HCT116 (cell line): ENCODE data around the gene RANBP17. TPM values are rescaled to one million over a fixed set of nuclear protein-coding genes. Genes with fewer than 3 reads are reported as not detected.

ENCODE experiments used
- ATAC-seq: fragments of 200-7000 bp; cut with Tn5 transposase; 2 replicates; pipeline ENCODE4 v1.9.1; 2020; ENCODE audit warnings: mild to moderate bottlenecking, moderate library complexity
- BruUV-seq: library from RNA; stranded (reverse); fragments of 400-500 nt; replicated peaks from 2 replicates; lab custom pipeline; 2021; lab: Mats Ljungman, UMichigan
- CTCF ChIA-PET: fragments of 300-600 bp; sonication (Branson Sonifier 250); formaldehyde crosslinking; loops from one replicate; lab custom pipeline; 2021; ENCODE audit warnings: antibody characterized with exemption; lab: Charles Lee
- POLR2A ChIA-PET: fragments of 300-600, 350-600 bp; sonication (Branson Sonifier 250); formaldehyde crosslinking; loops from one replicate; lab custom pipeline; 2021; ENCODE audit warnings: antibody characterized with exemption; lab: Charles Lee
- RAD21 ChIA-PET, 2 experiments: fragments of 300-600 bp; sonication (Branson Sonifier 250); formaldehyde crosslinking; loops; one replicate each; lab custom pipeline; 2023; ENCODE audit warnings: low total read pairs in 2 of 2; ENCODE audit not compliant: uncharacterized antibody in 2 of 2, unreplicated experiment in 2 of 2, low non-redundant PET in 1 of 2; lab: Charles Lee
- DNase-seq: peaks from one replicate; pipeline ENCODE4 v3.0.0-alpha.2; 2010; ENCODE audit warnings: low read depth, low spot score
- H2AFZ ChIP-seq: fragments of 200-600 bp; shearing (Covaris generic), sonication (generic); 2 replicates; pipeline ENCODE4 v1.6.1; 2017; ENCODE audit warnings: low read depth, mixed run types, mixed read lengths, antibody characterized with exemption, low read length; ENCODE audit not compliant: poor library complexity, severe bottlenecking
- H3K27ac ChIP-seq: 2 replicates; pipeline ENCODE4 v1.5.1; 2012; ENCODE audit warnings: low read depth, low read length
- H3K27me3 ChIP-seq: fragments of 200-600 bp; sonication (generic); 2 replicates; pipeline ENCODE4 v1.6.1; 2016; ENCODE audit warnings: mixed run types, low read length, mixed read lengths; ENCODE audit not compliant: insufficient read depth
- H3K36me3 ChIP-seq, 2 experiments: fragments of 200-500 bp in 1 of 2; fragments of 200-600 bp in 1 of 2; sonication (Bioruptor generic) in 1 of 2; sonication (generic) in 1 of 2; 2 replicates each; pipeline versions ENCODE4 v1.5.1 to v1.6.1; 2014 to 2016; ENCODE audit warnings: low read length in 2 of 2, inconsistent platforms in 1 of 2, mixed read lengths in 1 of 2, mixed run types in 1 of 2; ENCODE audit not compliant: insufficient read depth in 2 of 2, control insufficient read depth in 1 of 2
- H3K4me1 ChIP-seq, 2 experiments: fragments of 200-600 bp in 1 of 2; sonication (generic) in 1 of 2; 2 replicates each; pipeline versions ENCODE4 v1.5.1 to v1.6.1; 2012 to 2017; ENCODE audit warnings: low read length in 2 of 2, inconsistent platforms in 1 of 2, mild to moderate bottlenecking in 1 of 2, mixed read lengths in 1 of 2, mixed run types in 1 of 2, moderate library complexity in 1 of 2; ENCODE audit not compliant: insufficient read depth in 2 of 2, control insufficient read depth in 1 of 2
- H3K4me2 ChIP-seq: fragments of 200-600 bp; sonication (generic); 2 replicates; pipeline ENCODE4 v1.6.1; 2017; ENCODE audit warnings: mixed run types, low read length, mixed read lengths
- H3K4me3 ChIP-seq, 2 experiments: fragments of 200-600 bp in 1 of 2; sonication (generic) in 1 of 2; replicated peaks in 1 of 2; 2 replicates each; pipeline ENCODE4 v1.5.1; 2011 to 2016; ENCODE audit warnings: low read length in 2 of 2, control low read depth in 1 of 2, low read depth in 1 of 2, mild to moderate bottlenecking in 1 of 2, mixed read lengths in 1 of 2, mixed run types in 1 of 2
- H3K79me2 ChIP-seq: fragments of 200-600 bp; sonication (generic); 2 replicates; pipeline ENCODE4 v1.6.1; 2017; ENCODE audit warnings: mild to moderate bottlenecking, mixed run types, low read length, moderate library complexity, mixed read lengths; ENCODE audit not compliant: insufficient read depth
- H3K9ac ChIP-seq: fragments of 200-600 bp; sonication (generic); 2 replicates; pipeline ENCODE4 v1.6.1; 2016; ENCODE audit warnings: low read length, mixed read lengths
- H3K9me2 ChIP-seq: fragments of 200-600 bp; sonication (generic), shearing (Covaris generic); 2 replicates; pipeline ENCODE4 v1.6.1; 2017; ENCODE audit warnings: mixed run types, mild to moderate bottlenecking, moderate library complexity; ENCODE audit not compliant: insufficient read depth
- H3K9me3 ChIP-seq, 2 experiments: fragments of 200-500 bp in 1 of 2; fragments of 200-600 bp in 1 of 2; sonication (Bioruptor generic) in 1 of 2; sonication (generic) in 1 of 2; 2 replicates each; pipeline ENCODE4 v1.6.1; 2014 to 2017; ENCODE audit warnings: low read length in 2 of 2, mixed read lengths in 2 of 2, inconsistent platforms in 1 of 2, low read depth in 1 of 2, mild to moderate bottlenecking in 1 of 2, mixed run types in 1 of 2, moderate library complexity in 1 of 2; ENCODE audit not compliant: control insufficient read depth in 1 of 2, insufficient read depth in 1 of 2
- H4K20me1 ChIP-seq: fragments of 200-600 bp; sonication (generic), shearing (Covaris generic); 2 replicates; pipeline ENCODE4 v1.6.1; 2017; ENCODE audit warnings: mixed run types, mild to moderate bottlenecking, moderate library complexity; ENCODE audit not compliant: insufficient read depth
- CBX3 ChIP-seq: IDR thresholded peaks from 2 replicates; pipeline ENCODE4 v1.6.1; 2012; ENCODE audit warnings: low read depth
- CTCF ChIP-seq, 3 experiments: fragments of 200-600 bp in 1 of 3; sonication (generic) in 1 of 3; IDR thresholded peaks in 2 of 3; conservative IDR thresholded peaks in 1 of 3; 2 replicates each; pipeline ENCODE4 v1.5.1; 2012 to 2017; ENCODE audit warnings: low read depth in 2 of 3, low read length in 2 of 3, antibody characterized with exemption in 1 of 3, borderline replicate concordance in 1 of 3, control low read depth in 1 of 3, mild to moderate bottlenecking in 1 of 3, mixed read lengths in 1 of 3, mixed run types in 1 of 3, moderate library complexity in 1 of 3; ENCODE audit not compliant: insufficient read depth in 1 of 3
- EGR1 ChIP-seq: IDR thresholded peaks from 2 replicates; pipeline ENCODE4 v1.6.1; 2012; ENCODE audit warnings: low read depth
- EZH2phosphoT487 ChIP-seq: fragments of 200-600 bp; IDR thresholded peaks from 2 replicates; pipeline ENCODE4 v1.6.1; 2018; ENCODE audit warnings: antibody characterized with exemption, borderline replicate concordance
- MAX ChIP-seq: IDR thresholded peaks from 2 replicates; pipeline ENCODE4 v1.6.1; 2012
- POLR2A ChIP-seq: IDR thresholded peaks from 2 replicates; pipeline ENCODE4 v1.7.0; 2011; ENCODE audit warnings: borderline replicate concordance; ENCODE audit not compliant: insufficient read depth, insufficient read length; ENCODE audit errors: extremely low read depth
- POLR2AphosphoS5 ChIP-seq: IDR thresholded peaks from 2 replicates; pipeline ENCODE4 v1.6.1; 2011; ENCODE audit warnings: mild to moderate bottlenecking, low read depth, low read length, moderate library complexity
- SIN3A ChIP-seq: IDR thresholded peaks from 2 replicates; pipeline ENCODE4 v1.6.1; 2012; ENCODE audit warnings: low read depth
- SP1 ChIP-seq: IDR thresholded peaks from 2 replicates; pipeline ENCODE4 v1.6.1; 2012; ENCODE audit warnings: low read depth
- SRF ChIP-seq: IDR thresholded peaks from 2 replicates; pipeline ENCODE4 v1.6.1; 2012; ENCODE audit warnings: low read depth
- TCF7L2 ChIP-seq: IDR thresholded peaks from 2 replicates; pipeline ENCODE4 v1.7.0; 2011; ENCODE audit warnings: borderline replicate concordance, inconsistent platforms; ENCODE audit not compliant: insufficient read depth, insufficient read length; ENCODE audit errors: extremely low read depth
- YY1 ChIP-seq: IDR thresholded peaks from 2 replicates; pipeline ENCODE4 v1.6.1; 2011; ENCODE audit warnings: low read length, low read depth, moderate library complexity, mild to moderate bottlenecking; ENCODE audit not compliant: insufficient replicate concordance; ENCODE audit errors: extremely low read depth
- ZBTB33 ChIP-seq: IDR thresholded peaks from 2 replicates; pipeline ENCODE4 v1.6.1; 2011; ENCODE audit warnings: mild to moderate bottlenecking, low read length, moderate library complexity; ENCODE audit not compliant: insufficient replicate concordance; ENCODE audit errors: extremely low read depth
- intact Hi-C: fragments of 100-400 bp; cut with micrococcal nuclease; formaldehyde crosslinking; loops from 2 replicates; pipeline ENCODE4 v1.10.0; 2022
- total RNA-seq: library from RNA; stranded (reverse); gene quantifications from one replicate; pipeline ENCODE4 v1.2.1, GENCODE V29; 2021; ENCODE audit not compliant: unreplicated experiment

Gene RANBP17
- total RNA-seq, 1 experiment from 2014 or later: 18.2 TPM

DNA sequence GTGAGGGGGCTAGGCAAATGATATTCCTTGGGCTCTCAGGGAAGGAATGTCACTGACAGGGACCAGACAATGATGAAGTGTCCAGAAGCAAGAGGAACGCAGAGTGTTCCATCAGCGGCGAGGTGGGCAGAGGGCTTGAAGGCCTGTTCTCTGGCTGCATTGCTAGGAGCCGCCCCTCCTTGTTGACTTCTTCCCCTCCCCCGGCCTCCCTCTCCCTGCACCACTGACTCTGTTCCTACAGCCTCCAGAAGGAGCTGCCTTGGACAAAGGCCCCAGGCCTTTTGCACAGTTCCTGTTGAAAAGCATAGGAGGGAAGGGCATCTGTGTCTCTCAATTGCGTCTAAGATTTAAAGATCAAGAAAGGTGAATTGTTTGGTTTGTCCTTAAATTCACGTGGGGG lies 459.6 kb downstream of the RANBP17 start:
- CTCF ChIA-PET: interaction anchor here (0.5 kb wide), 1 partner anchor 19 kb away, joined by 4 read pairs; no protein-coding TSS in a partner anchor
- ATAC-seq: no peak
- H3K27me3 ChIP-seq: no peaks in the 10 kb centered on the region

DNA sequence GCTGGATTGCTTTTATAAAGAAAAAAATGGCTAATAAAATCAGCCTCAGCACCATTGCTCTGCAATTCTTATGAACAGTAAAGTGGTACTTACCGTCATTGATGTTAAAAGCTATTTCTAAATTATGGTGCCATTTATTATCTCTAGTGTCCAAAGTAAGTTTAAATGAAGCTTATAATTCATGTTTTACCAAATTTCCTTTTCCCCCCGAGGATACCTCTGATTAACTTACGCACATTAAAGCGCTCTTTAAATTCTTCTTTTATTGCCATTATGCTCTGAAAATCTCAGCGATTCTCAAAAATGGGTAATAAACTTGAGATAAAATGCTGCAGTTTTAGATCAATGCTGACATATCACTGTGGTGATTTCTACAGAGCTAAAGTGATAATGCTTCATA lies 460.7 kb downstream of the RANBP17 start:
- H3K9me3 ChIP-seq: no peaks in the 10 kb centered on the region
- no peaks in the 10 kb centered on the region for H3K79me2 ChIP-seq
- ChIA-PET CTCF (no interaction called here), RAD21 (no interaction called here), POLR2A (no interaction called here)
- H2AFZ ChIP-seq: no peak overlapping the region
- H3K4me2 ChIP-seq: no peak overlapping the region
- no peaks in the 10 kb centered on the region for H3K4me1 ChIP-seq
- H3K4me3 ChIP-seq: no peak overlapping the region
- no peak for DNase-seq
- ATAC-seq: no peak
- H3K9me2 ChIP-seq: no peaks in the 10 kb centered on the region
- no peak overlapping the region for H3K27ac ChIP-seq
- no peaks in the 10 kb centered on the region; the same call in 1 of the 2 replicates for H3K27me3 ChIP-seq
- no peak overlapping the region for H3K9ac ChIP-seq
- no peaks in the 10 kb centered on the region for H3K36me3 ChIP-seq
- intact Hi-C loops: no loop called here
- no peaks in the 10 kb centered on the region for H4K20me1 ChIP-seq
- BruUV-seq: no TSS peak
- TF ChIP-seq YY1: no peak
- TF ChIP-seq SRF: no peak
- TF ChIP-seq CBX3: no peak
- no peak for TF ChIP-seq MAX
- no peak for TF ChIP-seq POLR2AphosphoS5
- TF ChIP-seq POLR2A: no peak
- TF ChIP-seq EZH2phosphoT487: no peak
- no peak for TF ChIP-seq SP1
- TF ChIP-seq TCF7L2: no peak
- no peak for TF ChIP-seq SIN3A
- TF ChIP-seq ZBTB33: no peak
- no peak for TF ChIP-seq EGR1

More for the DNA sequence above, 459.6 kb downstream of the RANBP17 start:
- no peaks in the 10 kb centered on the region for H4K20me1 ChIP-seq
- ChIA-PET RAD21 (no interaction called here), POLR2A (no interaction called here)
- H3K79me2 ChIP-seq: no peaks in the 10 kb centered on the region
- no peaks in the 10 kb centered on the region for H3K9me3 ChIP-seq
- no peak overlapping the region for H3K9ac ChIP-seq
- H3K9me2 ChIP-seq: no peaks in the 10 kb centered on the region
- no peak overlapping the region for H2AFZ ChIP-seq
- no peak overlapping the region for H3K4me3 ChIP-seq
- no peaks in the 10 kb centered on the region for H3K4me1 ChIP-seq
- H3K36me3 ChIP-seq: no peaks in the 10 kb centered on the region
- no peak overlapping the region for H3K27ac ChIP-seq
- no peak for TF ChIP-seq CTCF (IDR thresholded peaks at IDR 0.05 in 2 of 3, conservative IDR thresholded peaks at IDR 0.05 in 1 of 3; ENCODE audit: borderline replicate concordance in 1 of 3, insufficient read depth in 1 of 3, low read depth in 2 of 3, low read length in 2 of 3)
- DNase-seq: no peak
- intact Hi-C loops: no loop called here
- no TSS peak for BruUV-seq
- no peak overlapping the region for H3K4me2 ChIP-seq
